K562 (cell line): ENCODE measurements around the gene TNFAIP3. TPM values are rescaled to one million over a fixed set of nuclear protein-coding genes. Genes with fewer than 3 reads are reported as not detected.
A peak's percentile ranks its signal among the peaks of the same experiment; 100 is the strongest.

Experiments used
- BCOR ChIP-seq: fragments of 450-650 bp; IDR thresholded peaks from 2 replicates; pipeline ENCODE4 v1.6.1; 2016
- CREB3 ChIP-seq: fragments of 450-650 bp; conservative IDR thresholded peaks from 2 replicates; pipeline ENCODE4 v1.6.1; 2016; ENCODE audit warnings: missing genetic modification characterization, low read depth, mild to moderate bottlenecking, missing compliant biosample characterization, moderate library complexity
- IRF9 ChIP-seq: fragments of 450-650 bp; IDR thresholded peaks from 2 replicates; pipeline ENCODE4 v1.6.1; 2016; ENCODE audit warnings: missing biosample characterization, missing genetic modification characterization
- KAT7 ChIP-seq: sonication (generic); formaldehyde crosslinking; IDR thresholded peaks from 2 replicates; pipeline ENCODE4 v1.8.0; 2022; ENCODE audit warnings: missing genetic modification reagents, mild to moderate bottlenecking, borderline replicate concordance
- MAX ChIP-seq: sonication (generic); formaldehyde crosslinking; IDR thresholded peaks from 2 replicates; pipeline ENCODE4 v1.9.0; 2022; ENCODE audit warnings: mild to moderate bottlenecking, missing genetic modification reagents
- MECOM ChIP-seq: fragments of 250-450 bp; sonication (Bioruptor Pico); IDR thresholded peaks from 2 replicates; pipeline ENCODE4 v1.8.0; 2022; ENCODE audit warnings: inconsistent platforms
- MTA1 ChIP-seq: fragments of 450-650 bp; IDR thresholded peaks from 2 replicates; pipeline ENCODE4 v1.6.1; 2017; ENCODE audit warnings: borderline replicate concordance
- MTF1 ChIP-seq: fragments of 250-450 bp; sonication (Bioruptor Pico); IDR thresholded peaks from 2 replicates; pipeline ENCODE4 v1.9.0; 2021; ENCODE audit warnings: moderate library complexity, mild to moderate bottlenecking, inconsistent platforms, borderline replicate concordance
- NFIX ChIP-seq: fragments of 250-450 bp; sonication (Bioruptor Pico); IDR thresholded peaks from 2 replicates; pipeline ENCODE4 v1.4.0; 2020; ENCODE audit warnings: low read depth, mild to moderate bottlenecking, moderate library complexity
- NR2C1 ChIP-seq, 2 experiments: fragments of 450-650 bp; IDR thresholded peaks; 2 replicates each; pipeline ENCODE4 v1.6.1; 2017; ENCODE audit warnings: mild to moderate bottlenecking in 2 of 2, antibody characterized with exemption in 1 of 2, inconsistent platforms in 1 of 2, missing compliant biosample characterization in 1 of 2, missing genetic modification characterization in 1 of 2
- OTX1 ChIP-seq: fragments of 450-650 bp; formaldehyde crosslinking; IDR thresholded peaks from 2 replicates; pipeline ENCODE4 v1.4.0; 2022; ENCODE audit warnings: mild to moderate bottlenecking
- TEAD1 ChIP-seq, 2 experiments: fragments of 450-650 bp in 1 of 2; sonication (generic) in 1 of 2; formaldehyde crosslinking; IDR thresholded peaks; 2 replicates each; pipeline versions ENCODE4 v1.4.0 to v1.8.0; 2020 to 2022; ENCODE audit warnings: mild to moderate bottlenecking in 2 of 2, missing genetic modification reagents in 1 of 2
- U2AF2 ChIP-seq: fragments of 200-400 bp; formaldehyde crosslinking; optimal IDR thresholded peaks from 2 replicates; pipeline ENCODE3; 2017; ENCODE audit warnings: low read depth, mild to moderate bottlenecking, low read length
- ZBTB9 ChIP-seq: fragments of 450-650 bp; formaldehyde crosslinking; IDR thresholded peaks from 2 replicates; pipeline ENCODE4 v1.4.0; 2020; ENCODE audit warnings: mild to moderate bottlenecking, moderate library complexity
- ZNF584 ChIP-seq: fragments of 200-800 bp; sonication (Bioruptor generic); IDR thresholded peaks from 2 replicates; pipeline ENCODE4 v1.6.1; 2016; ENCODE audit warnings: low read depth, mild to moderate bottlenecking, missing genetic modification characterization, missing compliant biosample characterization
- ZNF592 ChIP-seq: fragments of 450-650 bp; IDR thresholded peaks from 2 replicates; pipeline ENCODE4 v1.6.1; 2017; ENCODE audit warnings: antibody characterized with exemption, mild to moderate bottlenecking
- polyA plus RNA-seq, 8 experiments: library from polyadenylated mRNA; depleted of rRNA in 4 of 8; stranded (reverse) in 5 of 8; unstranded in 3 of 8; fragments of >200 nt; fragmentation: Nextera tagmentation in 2 of 8; fragmentation: Illumina TruSeq in 1 of 8; extraction: Ambion mirVana in 2 of 8; extraction: Trizol in 1 of 8; gene quantifications; 2 replicates each; pipeline versions ENCODE4 v1.2.1 to v1.2.3, GENCODE V29; 2011 to 2014; ENCODE audit warnings: inconsistent platforms in 1 of 8, missing spikeins in 1 of 8
- total RNA-seq, 7 experiments: library from RNA; depleted of rRNA in 6 of 7; stranded (reverse); fragments of >200 nt in 6 of 7; fragmentation: Illumina TruSeq in 2 of 7; extraction: Trizol in 2 of 7; gene quantifications; 2 replicates each; pipeline versions ENCODE4 v1.2.1 to v1.2.3, GENCODE V29; 2011 to 2021; ENCODE audit warnings: low replicate concordance in 1 of 7
- TF ChIP-seq, protein P1 (sequence below): IDR thresholded peaks from 2 replicates; pipeline ENCODE4 v1.6.1; 2016; ENCODE audit warnings: missing genetic modification characterization, missing compliant biosample characterization

TNFAIP3 gene
- total and polyA plus RNA-seq, 9 of the 15 experiments (the other 6 are each of a cell fraction or from before 2014, with no cell fraction given) = 0.79 to 17.0 (median 6.4) TPM

GRCh38 chr6:137909533-137909932, 42.5 kb downstream of the TNFAIP3 start (continued):
- TF ChIP-seq CREB3 (0 out of 2 replicates have a peak, but pooled peaks have one; percentile 19), MTA1 (0 out of 2 replicates have a peak, but pooled peaks have one; percentile 18), NR2C1 (IDR thresholded peaks at IDR 0.05) (no peak), NR2C1 (tag; IDR thresholded peaks at IDR 0.05) (0 out of 2 replicates have a peak, but pooled peaks have one; percentile 42), OTX1 (CRISPR knock-in tag) (peak; percentile 83), BCOR (0 out of 2 replicates have a peak, but pooled peaks have one; percentile 8), MAX (CRISPR knock-in tag) (0 out of 2 replicates have a peak, but pooled peaks have one; percentile 44), NFIX (CRISPR knock-in tag) (0 out of 2 replicates have a peak, but pooled peaks have one; percentile 11), U2AF2 (no peak), ZNF584 (0 out of 2 replicates have a peak, but pooled peaks have one; percentile 19), MECOM (CRISPR knock-in tag) (peak; percentile 79), MTF1 (CRISPR knock-in tag) (0 out of 2 replicates have a peak, but pooled peaks have one; percentile 21), KAT7 (CRISPR knock-in tag) (no peak), TEAD1 (CRISPR knock-in tag; IDR thresholded peaks at IDR 0.05) (peak in 1 of 2 experiments; percentile 27; a peak in 1 of 4 replicates), ZNF592 (peak; percentile 65), ZBTB9 (no peak), IRF9 (tag) (0 out of 2 replicates have a peak, but pooled peaks have one; percentile 19)
- TF ChIP-seq, protein P1, sequence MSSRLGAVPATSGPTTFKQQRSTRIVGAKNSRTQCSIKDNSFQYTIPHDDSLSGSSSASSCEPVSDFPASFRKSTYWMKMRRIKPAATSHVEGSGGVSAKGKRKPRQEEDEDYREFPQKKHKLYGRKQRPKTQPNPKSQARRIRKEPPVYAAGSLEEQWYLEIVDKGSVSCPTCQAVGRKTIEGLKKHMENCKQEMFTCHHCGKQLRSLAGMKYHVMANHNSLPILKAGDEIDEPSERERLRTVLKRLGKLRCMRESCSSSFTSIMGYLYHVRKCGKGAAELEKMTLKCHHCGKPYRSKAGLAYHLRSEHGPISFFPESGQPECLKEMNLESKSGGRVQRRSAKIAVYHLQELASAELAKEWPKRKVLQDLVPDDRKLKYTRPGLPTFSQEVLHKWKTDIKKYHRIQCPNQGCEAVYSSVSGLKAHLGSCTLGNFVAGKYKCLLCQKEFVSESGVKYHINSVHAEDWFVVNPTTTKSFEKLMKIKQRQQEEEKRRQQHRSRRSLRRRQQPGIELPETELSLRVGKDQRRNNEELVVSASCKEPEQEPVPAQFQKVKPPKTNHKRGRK (tag) = 0 out of 2 replicates have a peak, but pooled peaks have one; percentile 59
